ENCODE results near the gene LBP. TPM values are rescaled to one million over a fixed set of nuclear protein-coding genes. Genes with fewer than 3 reads are reported as not detected.

LBP gene
- under 1 TPM in 2 of 4 donors, not detected in 2; 0.23 to 0.55 TPM for total RNA-seq

- WGBS, 2 donors: 82 to 89% methylated on average over 8 of the region's 8 CpGs
- DNase-seq (ENCODE audit: low spot score in 2 of 2): no peak
- intact Hi-C loops (cut with DNase I; ENCODE audit: low total_unique reads): no loop called here
- no peak for TF ChIP-seq POLR2A (IDR thresholded peaks at IDR 0.05)
- no peak for TF ChIP-seq CTCF (IDR thresholded peaks at IDR 0.05)
- H3K4me3 ChIP-seq (ENCODE audit: low read depth, poor library complexity, severe bottlenecking): no peak within 1 kb of the TSS
These were observed at the start of gene LBP for GRCh38 chr20:38346247-38346651. TSS of gene LBP (plus strand) at chr20:38346482. CDS start at chr20:38346517, 35 bp downstream.

- intact Hi-C loops (cut with DNase I; ENCODE audit: low total_unique reads): no loop called here
- no peak overlapping the region for H3K4me3 ChIP-seq (ENCODE audit: low read depth, poor library complexity, severe bottlenecking)
- TF ChIP-seq CTCF (IDR thresholded peaks at IDR 0.05): no peak
- no peak for TF ChIP-seq POLR2A (IDR thresholded peaks at IDR 0.05)
- DNase-seq (ENCODE audit: low spot score in 2 of 2): no peak
- 89 to 91% methylated on average over 7 of the region's 7 CpGs for WGBS, 2 donors
These were observed 48.2 kb upstream of the LBP start for GRCh38 chr20:38297916-38298674.

- TF ChIP-seq POLR2A (IDR thresholded peaks at IDR 0.05) (no peak), CTCF (IDR thresholded peaks at IDR 0.05) (no peak)
- WGBS, 2 donors: 6 to 10% methylated on average over 13 of the region's 13 CpGs
- H3K4me3 ChIP-seq (ENCODE audit: low read depth, poor library complexity, severe bottlenecking): no peak overlapping the region
- intact Hi-C loops (cut with DNase I; ENCODE audit: low total_unique reads): no loop called here
- DNase-seq (ENCODE audit: low spot score in 2 of 2): peak; percentile 81 to 96
These were observed 47.5 kb upstream of the LBP start for GRCh38 chr20:38298768-38299288.

- intact Hi-C loops (cut with DNase I; ENCODE audit: low total_unique reads): no loop called here
- WGBS, 2 donors: 62 to 66% methylated on average over 6 of the region's 6 CpGs
- no peak for TF ChIP-seq POLR2A (IDR thresholded peaks at IDR 0.05)
- no peak for TF ChIP-seq CTCF (IDR thresholded peaks at IDR 0.05)
- no peak overlapping the region for H3K4me3 ChIP-seq (ENCODE audit: low read depth, poor library complexity, severe bottlenecking)
- no peak for DNase-seq (ENCODE audit: low spot score in 2 of 2)
These were observed 46.3 kb upstream of the LBP start for GRCh38 chr20:38299963-38300362.

- no peak overlapping the region for H3K4me3 ChIP-seq (ENCODE audit: low read depth, poor library complexity, severe bottlenecking)
- intact Hi-C loops (cut with DNase I; ENCODE audit: low total_unique reads): no loop called here
- no peak for DNase-seq (ENCODE audit: low spot score in 2 of 2)
- WGBS, 2 donors: 68 to 71% methylated on average over 4 of the region's 4 CpGs
- no peak for TF ChIP-seq POLR2A (IDR thresholded peaks at IDR 0.05)
- no peak for TF ChIP-seq CTCF (IDR thresholded peaks at IDR 0.05)
These were observed 45.8 kb upstream of the LBP start for GRCh38 chr20:38300438-38300837.
